ENCODE measurements around the gene VAPA. TPM values are rescaled to one million over a fixed set of nuclear protein-coding genes. Genes with fewer than 3 reads are reported as not detected.

Gene VAPA
- total RNA-seq, 1 experiment from 2014 or later = 196 TPM

DNA sequence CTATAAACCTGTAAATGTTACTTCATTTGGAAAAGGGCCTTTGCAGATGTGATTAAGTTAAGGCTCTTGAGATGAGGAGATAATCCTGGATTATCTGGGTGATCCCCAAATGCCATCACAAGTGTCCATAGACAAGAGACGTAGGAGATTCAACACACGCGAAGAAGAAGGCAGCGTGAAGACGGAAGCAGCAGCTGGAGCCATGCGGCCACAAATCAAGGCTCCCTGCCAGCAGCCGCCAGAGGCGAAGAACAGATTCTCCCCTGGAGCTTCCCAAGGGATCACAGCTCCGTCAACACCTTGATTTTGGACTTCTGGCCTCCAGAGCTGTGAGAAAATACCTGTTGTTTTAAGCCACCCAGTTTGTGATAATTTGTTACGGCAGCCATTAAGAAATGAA, 11.0 kb upstream of the VAPA start:
- Mint-ChIP-seq H3K4me3 (ENCODE audit: low read depth, unreplicated experiment) (no peak overlapping the region), H3K27ac (ENCODE audit: unreplicated experiment) (no peak overlapping the region), H3K9me3 (ENCODE audit: low read depth, unreplicated experiment) (no peaks in the 10 kb centered on the region), H3K4me1 (ENCODE audit: low read depth, unreplicated experiment) (peaks cover 25% of the 10 kb centered on the region), H3K27me3 (ENCODE audit: unreplicated experiment) (no peaks in the 10 kb centered on the region), H3K36me3 (ENCODE audit: insufficient read depth, unreplicated experiment) (no peaks in the 10 kb centered on the region)
- intact Hi-C loops (cut with micrococcal nuclease; ENCODE audit: unreplicated experiment) = no loop called here
- TF ChIP-seq, protein P1, sequence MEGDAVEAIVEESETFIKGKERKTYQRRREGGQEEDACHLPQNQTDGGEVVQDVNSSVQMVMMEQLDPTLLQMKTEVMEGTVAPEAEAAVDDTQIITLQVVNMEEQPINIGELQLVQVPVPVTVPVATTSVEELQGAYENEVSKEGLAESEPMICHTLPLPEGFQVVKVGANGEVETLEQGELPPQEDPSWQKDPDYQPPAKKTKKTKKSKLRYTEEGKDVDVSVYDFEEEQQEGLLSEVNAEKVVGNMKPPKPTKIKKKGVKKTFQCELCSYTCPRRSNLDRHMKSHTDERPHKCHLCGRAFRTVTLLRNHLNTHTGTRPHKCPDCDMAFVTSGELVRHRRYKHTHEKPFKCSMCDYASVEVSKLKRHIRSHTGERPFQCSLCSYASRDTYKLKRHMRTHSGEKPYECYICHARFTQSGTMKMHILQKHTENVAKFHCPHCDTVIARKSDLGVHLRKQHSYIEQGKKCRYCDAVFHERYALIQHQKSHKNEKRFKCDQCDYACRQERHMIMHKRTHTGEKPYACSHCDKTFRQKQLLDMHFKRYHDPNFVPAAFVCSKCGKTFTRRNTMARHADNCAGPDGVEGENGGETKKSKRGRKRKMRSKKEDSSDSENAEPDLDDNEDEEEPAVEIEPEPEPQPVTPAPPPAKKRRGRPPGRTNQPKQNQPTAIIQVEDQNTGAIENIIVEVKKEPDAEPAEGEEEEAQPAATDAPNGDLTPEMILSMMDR (IDR thresholded peaks at IDR 0.05; ENCODE audit: unreplicated experiment) = no peak
- DNase-seq = no peak
- BruUV-seq (replicated peaks) = no TSS peak
- CTCF ChIA-PET = no interaction called here

DNA sequence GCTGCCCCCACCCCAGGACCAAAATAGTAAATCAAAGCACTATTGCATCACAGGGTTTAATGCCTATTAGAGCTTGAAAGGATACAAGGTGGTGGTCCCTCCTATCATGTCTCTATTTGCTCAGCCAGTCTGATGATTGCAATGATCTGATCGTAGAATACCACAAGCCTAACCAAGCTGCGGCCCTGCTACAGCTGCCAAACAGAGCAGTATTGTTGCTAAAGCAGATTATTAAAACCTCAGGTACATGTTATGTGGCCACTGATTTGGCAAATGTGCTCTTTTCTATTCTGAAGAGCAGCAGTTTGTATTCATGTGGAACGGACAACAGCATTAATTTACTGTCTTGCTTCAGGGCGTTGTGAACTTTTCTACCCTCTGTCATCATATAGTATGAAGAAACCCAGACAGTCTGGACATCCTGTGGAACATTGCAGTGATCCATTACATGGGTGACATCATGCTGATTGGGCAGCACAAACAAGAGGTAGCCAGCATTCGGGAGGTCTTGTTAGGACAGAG, 8.4 kb upstream of the VAPA start:
- CTCF ChIA-PET = no interaction called here
- Mint-ChIP-seq H3K9me3 (ENCODE audit: low read depth, unreplicated experiment) (no peaks in the 10 kb centered on the region), H3K4me1 (ENCODE audit: low read depth, unreplicated experiment) (peaks cover 8% of the 10 kb centered on the region), H3K27ac (ENCODE audit: unreplicated experiment) (no peak overlapping the region), H3K36me3 (ENCODE audit: insufficient read depth, unreplicated experiment) (no peaks in the 10 kb centered on the region), H3K27me3 (ENCODE audit: unreplicated experiment) (peaks cover 14% of the 10 kb centered on the region), H3K4me3 (ENCODE audit: low read depth, unreplicated experiment) (no peak overlapping the region)
- no peak for DNase-seq
- TF ChIP-seq, protein P1 (IDR thresholded peaks at IDR 0.05; ENCODE audit: unreplicated experiment) = no peak
- BruUV-seq (replicated peaks) = no TSS peak
- intact Hi-C loops (cut with micrococcal nuclease; ENCODE audit: unreplicated experiment) = no loop called here

DNA sequence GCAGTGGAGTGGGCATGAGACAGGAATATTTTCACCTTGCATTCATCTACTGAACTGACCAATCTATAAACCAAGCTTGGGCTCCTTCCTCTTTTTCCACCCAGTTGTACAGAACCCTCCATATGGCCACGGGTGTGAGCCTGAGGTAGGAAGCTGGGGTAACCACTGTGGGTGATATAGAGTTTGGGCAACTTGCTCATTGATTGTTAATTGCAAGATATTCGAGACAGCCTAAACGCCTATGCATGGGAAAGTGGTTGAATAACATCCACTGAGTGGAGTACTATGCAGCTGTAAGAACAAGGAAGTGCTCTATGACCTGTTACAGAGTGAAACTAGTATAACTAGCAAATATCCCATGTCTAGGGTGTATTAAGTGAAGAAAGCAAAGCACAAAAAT, 7.3 kb upstream of the VAPA start:
- H3K27me3 Mint-ChIP-seq (ENCODE audit: unreplicated experiment) = peaks cover 14% of the 10 kb centered on the region
- BruUV-seq (replicated peaks) = no TSS peak
- no peaks in the 10 kb centered on the region for H3K4me1 Mint-ChIP-seq (ENCODE audit: low read depth, unreplicated experiment)
- no peak overlapping the region for H3K4me3 Mint-ChIP-seq (ENCODE audit: low read depth, unreplicated experiment)
- no peak overlapping the region for H3K27ac Mint-ChIP-seq (ENCODE audit: unreplicated experiment)
- intact Hi-C loops (cut with micrococcal nuclease; ENCODE audit: unreplicated experiment) = no loop called here
- TF ChIP-seq, protein P1 (IDR thresholded peaks at IDR 0.05; ENCODE audit: unreplicated experiment) = no peak
- DNase-seq = no peak
- CTCF ChIA-PET = no interaction called here
- H3K9me3 Mint-ChIP-seq (ENCODE audit: low read depth, unreplicated experiment) = no peaks in the 10 kb centered on the region
- H3K36me3 Mint-ChIP-seq (ENCODE audit: insufficient read depth, unreplicated experiment) = no peaks in the 10 kb centered on the region

DNA sequence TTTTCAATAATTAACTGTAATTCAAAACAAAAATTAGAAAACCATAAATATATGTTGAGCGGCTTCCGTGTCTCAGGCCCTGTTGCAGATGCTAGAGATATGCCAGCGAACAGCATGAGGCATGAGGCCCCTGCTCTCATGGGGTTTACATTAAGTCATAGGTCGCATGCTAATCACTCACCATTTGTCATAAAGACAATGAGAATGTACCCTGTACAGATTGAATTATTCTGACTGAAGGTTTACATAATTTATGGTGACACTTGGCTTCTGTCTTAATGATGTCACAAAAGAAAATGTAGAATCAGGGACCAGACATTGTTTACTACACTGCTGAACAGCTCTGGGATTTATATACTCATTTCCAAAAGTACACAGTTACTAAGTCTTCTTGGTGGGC, 5.9 kb upstream of the VAPA start:
- TF ChIP-seq, protein P1 (IDR thresholded peaks at IDR 0.05; ENCODE audit: unreplicated experiment) = no peak
- DNase-seq = no peak
- H3K27me3 Mint-ChIP-seq (ENCODE audit: unreplicated experiment) = peaks cover 14% of the 10 kb centered on the region
- CTCF ChIA-PET = no interaction called here
- H3K36me3 Mint-ChIP-seq (ENCODE audit: insufficient read depth, unreplicated experiment) = peaks cover 4% of the 10 kb centered on the region
- no peaks in the 10 kb centered on the region for H3K4me1 Mint-ChIP-seq (ENCODE audit: low read depth, unreplicated experiment)
- intact Hi-C loops (cut with micrococcal nuclease; ENCODE audit: unreplicated experiment) = no loop called here
- H3K27ac Mint-ChIP-seq (ENCODE audit: unreplicated experiment) = no peak overlapping the region
- H3K9me3 Mint-ChIP-seq (ENCODE audit: low read depth, unreplicated experiment) = peaks cover 2% of the 10 kb centered on the region
- no peak overlapping the region for H3K4me3 Mint-ChIP-seq (ENCODE audit: low read depth, unreplicated experiment)
- BruUV-seq (replicated peaks) = no TSS peak

Measured in Calu3 (cell line).